ENCODE data around the gene DMTF1. TPM values are rescaled to one million over a fixed set of nuclear protein-coding genes. Genes with fewer than 3 reads are reported as not detected.
A peak's percentile ranks its signal among the peaks of the same experiment; 100 is the strongest.

Gene DMTF1
- total and polyA plus RNA-seq, 9 of the 15 experiments (the other 6 are each of a cell fraction or from before 2014, with no cell fraction given) = 25.7 to 208 (median 74.7) TPM

- peak; percentile 4 for TF ChIP-seq HNRNPLL (IDR thresholded peaks at IDR 0.05; ENCODE audit: low read depth, low read length, poor library complexity, severe bottlenecking)
- TF ChIP-seq ZNF830 (CRISPR knock-in tag; IDR thresholded peaks at IDR 0.05) = 0 out of 2 replicates have a peak, but pooled peaks have one; percentile 65
These were observed 66.7 kb downstream of the DMTF1 start (continued) for GRCh38 chr7:87218796-87219544.

- no peak for FAIRE-seq
- WGBS (ENCODE audit: insufficient coverage, low coverage, missing lambda C conversion rate) = 1% methylated on average over 32 of the region's 41 CpGs
- H3K4me3 ChIP-seq = peak within 1 kb of the TSS; percentile 61
- BruUV-seq (replicated peaks) = no TSS peak
- intact Hi-C loops (cut with micrococcal nuclease) (loop anchor here (2.0 to 10.0 kb wide), 2 partner anchors 67 to 655 kb away; partner anchors contain the start of genes DBF4, DMTF1 and SLC25A40), in situ Hi-C loops (cut with MboI) (no loop called here)
- no peaks in the 10 kb centered on the region for H3K9me3 ChIP-seq (replicated peaks; ENCODE audit: control insufficient read depth, insufficient read depth, low read depth, low read length)
- H3K4me1 ChIP-seq (replicated peaks in 1 of 2; ENCODE audit: control insufficient read depth in 2 of 2, insufficient read depth in 2 of 2, low read length in 2 of 2) = peaks cover 11 to 18% of the 10 kb centered on the region in 2 experiments; a peak in 4 of 5 replicates
- H2AFZ ChIP-seq (ENCODE audit: low read depth, low read length) = peak within 1 kb of the TSS; percentile 93
- peak within 1 kb of the TSS; percentile 38 to 88; a peak in 3 of 4 replicates for H3K9ac ChIP-seq (ENCODE audit: insufficient read depth in 1 of 2, low read depth in 2 of 2, low read length in 2 of 2)
- H3K27ac ChIP-seq (ENCODE audit: extremely low read depth, low read depth, low read length) = peak within 1 kb of the TSS; percentile 9; the same call in 1 of the 3 replicates
- H3K4me2 ChIP-seq (ENCODE audit: insufficient read depth, low read length) = peak within 1 kb of the TSS; percentile 81
- peaks cover 24 to 29% of the 10 kb centered on the region in 2 experiments; a peak in 4 of 5 replicates for H3K27me3 ChIP-seq (ENCODE audit: control insufficient read depth in 2 of 2, insufficient read depth in 2 of 2, low read length in 2 of 2)
- peak; percentile 62 to 73 (median 68) for DNase-seq (ENCODE audit: extremely low read depth in 1 of 4, low spot score in 3 of 4)
- no peaks in the 10 kb centered on the region for H3K36me3 ChIP-seq (ENCODE audit: control insufficient read depth, insufficient read depth, low read length)
- peak; percentile 83 for ATAC-seq
- H4K20me1 ChIP-seq (replicated peaks; ENCODE audit: control insufficient read depth, insufficient read depth, low read length) = no peaks in the 10 kb centered on the region
- POLR2A ChIA-PET = interaction anchor here (1.0 kb wide), 1 partner anchor 11 kb away, joined by 3 read pairs; no protein-coding TSS in a partner anchor
- H3K9me1 ChIP-seq (ENCODE audit: control insufficient read depth, insufficient read depth, low read length) = no peaks in the 10 kb centered on the region
- no peaks in the 10 kb centered on the region for H3K79me2 ChIP-seq (ENCODE audit: control insufficient read depth, insufficient read depth, low read length)
- CTCF ChIA-PET (ENCODE audit: low intra/inter-chr PET ratio) = interaction anchor here (0.7 kb wide), 1 partner anchor 288 kb away, joined by 3 read pairs; no protein-coding TSS in a partner anchor
- TF ChIP-seq BDP1 (IDR thresholded peaks at IDR 0.05; ENCODE audit: insufficient read depth, insufficient read length) (no peak), CTCFL (IDR thresholded peaks at IDR 0.05; ENCODE audit: borderline replicate concordance, insufficient read depth, low read depth, low read length, poor library complexity, severe bottlenecking) (peak; percentile 26), SPI1 (IDR thresholded peaks at IDR 0.05; ENCODE audit: borderline replicate concordance, low read depth, low read length) (peak; percentile 99), RFX7 (CRISPR knock-in tag; IDR thresholded peaks at IDR 0.05) (no peak), CBX5 (IDR thresholded peaks at IDR 0.05; ENCODE audit: borderline replicate concordance, low read depth) (no peak), E2F3 (CRISPR knock-in tag; IDR thresholded peaks at IDR 0.05) (no peak), ZNF165 (CRISPR knock-in tag; IDR thresholded peaks at IDR 0.05; ENCODE audit: borderline replicate concordance) (no peak), ZBTB26 (CRISPR knock-in tag; IDR thresholded peaks at IDR 0.05) (no peak), ELF1 (tag; IDR thresholded peaks at IDR 0.05) (peak; percentile 87), HNRNPLL (IDR thresholded peaks at IDR 0.05; ENCODE audit: low read depth, low read length, poor library complexity, severe bottlenecking) (peak; percentile 15), TEAD4 (IDR thresholded peaks at IDR 0.05; ENCODE audit: low read length) (peak; percentile 17), TEAD4 (CRISPR knock-in tag; IDR thresholded peaks at IDR 0.05; ENCODE audit: borderline replicate concordance) (no peak), POLR3A (IDR thresholded peaks at IDR 0.05; ENCODE audit: borderline replicate concordance, extremely low read depth, insufficient read depth, insufficient read length) (no peak), TAF7 (tag; IDR thresholded peaks at IDR 0.05) (no peak)
These were observed 67.3 kb downstream of the DMTF1 start, which contains the start of gene TMEM243 for GRCh38 chr7:87219545-87220025. Gene TMEM243 (minus strand): TSS chr7:87219732. CDS start chr7:87219503, 229 bp downstream.

All from K562 (cell line).